ENCODE measurements around the gene C2orf92.

- TF ChIP-seq CTCF (IDR thresholded peaks at IDR 0.05; ENCODE audit: poor library complexity, severe bottlenecking) (no peak), RAD21 (conservative IDR thresholded peaks at IDR 0.05) (no peak), SMC3 (conservative IDR thresholded peaks at IDR 0.05; ENCODE audit: poor library complexity) (no peak)
Observed at GRCh38 chr2:97741251-97741650, 71.7 kb downstream of the C2orf92 start.
